GM19193 (cell line): ENCODE data around the gene MORC2.

Source experiments
- POLR2A ChIP-seq: IDR thresholded peaks from 4 replicates; pipeline ENCODE4 v1.6.1; 2011; ENCODE audit not compliant: insufficient read depth, insufficient read length; ENCODE audit errors: extremely low read depth

MORC2 gene

DNA sequence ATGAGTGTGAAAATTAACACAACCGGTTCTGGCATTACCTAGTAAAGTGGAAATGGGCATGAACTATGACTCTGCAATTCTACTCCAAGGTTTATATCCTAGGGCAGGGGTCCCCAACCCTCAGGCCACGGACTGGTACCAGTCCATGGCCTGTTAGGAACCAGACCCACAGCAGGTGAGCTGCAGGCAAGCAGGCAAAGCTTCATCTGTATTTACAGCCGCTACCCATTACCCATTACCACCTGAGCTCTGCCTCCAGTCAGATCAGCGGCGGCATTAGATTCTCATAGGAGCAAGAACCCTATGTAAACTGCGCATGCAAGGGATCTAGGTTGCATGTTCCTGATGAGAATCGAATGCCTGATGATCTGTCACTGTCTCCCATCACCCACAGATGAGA is 49.8 kb downstream of the MORC2 start:
- no peak for TF ChIP-seq POLR2A

DNA sequence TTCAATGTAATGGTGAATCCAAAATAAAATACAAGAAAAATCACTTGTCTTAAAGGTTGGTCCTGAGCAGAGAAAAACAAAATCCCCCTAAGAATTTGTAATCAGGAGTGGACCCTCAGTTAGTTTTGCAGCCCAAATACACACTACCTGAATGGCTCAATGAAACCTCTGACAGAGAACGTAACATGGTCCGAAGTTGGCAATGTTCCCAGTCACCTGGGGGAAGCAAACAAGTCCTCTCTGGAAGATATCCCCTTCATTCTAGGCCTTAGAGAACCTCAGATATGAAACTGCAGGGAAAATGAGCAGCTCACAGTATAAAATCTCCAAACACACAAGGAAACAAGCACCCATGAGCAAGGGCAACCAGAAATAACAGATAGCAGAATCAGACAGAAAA is 58.2 kb downstream of the MORC2 start:
- no peak for TF ChIP-seq POLR2A

DNA sequence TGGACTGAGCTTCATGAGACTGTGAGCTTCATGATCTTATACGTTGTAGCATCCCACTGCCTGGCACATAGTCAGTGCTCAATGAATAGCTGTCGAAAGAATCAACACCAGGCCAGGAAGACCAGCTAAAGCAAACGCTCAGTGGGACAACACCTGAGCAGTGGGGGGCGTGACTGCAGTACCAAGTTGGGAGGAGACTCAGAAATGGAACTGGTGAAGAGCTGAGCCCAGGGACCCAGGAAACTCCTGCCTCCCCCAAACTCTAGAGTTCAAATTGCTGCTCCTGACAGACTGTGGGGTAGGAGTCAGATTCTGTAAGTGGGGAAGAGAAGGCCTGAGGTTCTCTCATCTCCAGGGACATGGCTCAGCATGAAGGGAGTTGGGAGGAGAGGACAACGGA is 59.3 kb downstream of the MORC2 start:
- TF ChIP-seq POLR2A, result no peak

GRCh38 chr22:30908051-30908461 is 60.5 kb downstream of the MORC2 start:
- TF ChIP-seq POLR2A, result no peak

GRCh38 chr22:30906946-30907345 is 61.6 kb downstream of the MORC2 start:
- TF ChIP-seq POLR2A, result no peak

- TF ChIP-seq POLR2A, result no peak
These were observed 62.2 kb downstream of the MORC2 start for GRCh38 chr22:30906411-30906810.

DNA sequence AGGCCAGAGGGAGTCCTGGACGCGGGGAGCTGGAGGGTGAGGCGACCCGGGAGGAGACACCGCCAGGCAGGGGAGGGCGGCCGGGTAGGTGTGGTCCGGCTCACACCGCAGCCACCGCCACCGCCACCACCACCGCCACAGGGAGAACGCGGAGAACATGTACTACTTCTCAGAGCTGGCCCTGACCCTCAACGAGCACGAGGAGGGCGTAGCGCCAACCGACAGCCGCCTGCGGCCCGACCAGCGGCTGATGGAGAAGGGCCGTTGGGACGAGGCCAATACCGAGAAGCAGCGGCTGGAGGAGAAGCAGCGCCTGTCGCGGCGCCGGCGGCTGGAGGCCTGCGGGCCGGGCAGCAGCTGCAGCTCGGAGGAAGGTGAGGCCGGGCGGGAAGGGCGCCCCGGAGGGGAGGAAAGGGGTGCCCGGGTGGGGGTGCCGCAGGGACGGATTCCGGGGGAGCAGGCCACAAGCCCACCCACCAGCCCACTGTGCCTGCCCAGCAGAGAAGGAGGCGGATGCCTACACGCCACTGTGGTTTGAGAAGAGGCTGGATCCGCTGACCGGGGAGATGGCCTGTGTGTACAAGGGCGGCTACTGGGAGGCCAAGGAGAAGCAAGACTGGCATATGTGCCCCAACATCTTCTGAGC is 62.8 kb downstream of the MORC2 start:
- TF ChIP-seq POLR2A, result no peak

DNA sequence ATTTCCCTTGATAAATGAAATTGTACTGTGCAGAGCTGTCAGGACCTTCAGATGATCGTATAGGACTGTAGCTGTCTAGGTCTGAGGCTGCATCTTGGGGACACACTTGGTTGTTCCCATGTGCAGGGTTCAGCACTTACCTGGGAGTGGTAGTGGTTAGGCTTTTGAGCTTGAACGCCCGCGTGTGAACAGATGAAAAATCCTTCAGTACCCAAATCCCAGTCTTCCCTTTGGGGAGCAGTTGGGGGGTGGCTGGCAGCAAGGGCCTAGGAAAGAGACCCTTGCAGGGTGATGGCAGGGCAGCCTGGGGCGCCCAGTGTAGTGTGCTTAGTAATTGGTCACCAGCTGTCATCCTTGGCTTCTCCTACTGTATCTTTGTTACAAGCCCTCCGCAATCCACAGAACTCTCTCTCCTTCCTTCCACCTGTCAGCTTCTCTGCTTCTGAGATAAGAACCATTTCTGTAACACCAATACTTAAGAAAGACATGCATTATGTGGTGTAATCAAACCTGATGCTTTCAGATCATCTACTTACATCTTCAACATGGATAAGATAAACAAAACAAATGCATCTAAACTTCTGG is 64.6 kb downstream of the MORC2 start:
- no peak for TF ChIP-seq POLR2A

GRCh38 chr22:30902496-30903357 is 65.8 kb downstream of the MORC2 start:
- TF ChIP-seq POLR2A, result no peak

DNA sequence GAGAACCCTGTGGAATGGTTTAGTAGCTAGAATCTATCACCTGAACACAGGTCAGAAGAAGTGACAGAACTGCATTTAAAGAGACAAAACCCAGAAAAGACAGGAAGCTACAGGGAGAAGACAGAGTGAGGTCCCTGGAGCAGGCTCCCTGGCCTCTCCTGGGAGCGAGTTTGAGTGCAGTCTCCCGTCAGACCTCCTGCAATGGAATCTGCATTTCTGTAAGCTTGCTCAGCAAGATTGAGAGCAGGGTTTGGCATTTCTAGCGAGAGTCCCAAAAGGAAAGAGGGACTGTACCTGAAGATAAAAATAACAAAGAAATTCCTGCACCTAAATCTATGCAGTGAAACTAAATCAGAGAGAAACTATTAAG is 74.2 kb downstream of the MORC2 start:
- TF ChIP-seq POLR2A, result no peak

DNA sequence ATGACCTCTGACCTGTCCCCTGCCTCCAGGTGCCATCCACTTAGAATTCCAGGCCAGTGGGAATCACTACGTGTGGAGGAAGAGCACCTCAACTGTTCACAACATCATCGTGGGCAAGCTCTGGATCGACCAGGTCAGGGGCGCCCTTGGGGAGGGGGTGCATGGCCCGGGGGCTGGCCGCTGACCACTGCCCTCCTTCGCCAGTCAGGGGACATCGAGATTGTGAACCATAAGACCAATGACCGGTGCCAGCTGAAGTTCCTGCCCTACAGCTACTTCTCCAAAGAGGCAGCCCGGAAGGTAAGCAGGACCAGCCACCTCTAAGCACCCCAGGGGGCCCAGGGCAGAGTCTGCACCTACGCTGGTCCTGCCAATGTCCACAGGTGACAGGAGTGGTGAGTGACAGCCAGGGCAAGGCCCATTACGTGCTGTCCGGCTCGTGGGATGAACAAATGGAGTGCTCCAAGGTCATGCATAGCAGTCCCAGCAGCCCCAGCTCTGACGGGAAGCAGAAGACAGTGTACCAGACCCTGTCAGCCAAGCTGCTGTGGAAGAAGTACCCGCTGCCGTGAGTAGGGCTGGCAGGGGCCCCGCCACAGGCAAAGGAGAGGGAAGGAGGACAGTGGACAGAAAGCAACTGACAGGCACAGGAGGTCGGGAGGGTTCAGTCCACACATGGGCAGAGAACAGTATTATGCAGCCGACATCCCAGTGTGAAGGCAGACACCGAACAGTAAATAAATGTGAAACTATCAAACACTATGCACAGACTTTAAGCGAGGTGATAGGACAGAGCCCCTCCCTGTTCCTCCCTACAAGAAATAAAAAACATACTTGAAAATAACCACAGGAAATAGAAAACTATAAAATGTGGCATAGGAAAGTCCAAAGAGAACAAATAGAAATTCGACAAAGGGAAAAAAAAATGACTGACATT is 74.9 kb downstream of the MORC2 start:
- TF ChIP-seq POLR2A, result no peak

DNA sequence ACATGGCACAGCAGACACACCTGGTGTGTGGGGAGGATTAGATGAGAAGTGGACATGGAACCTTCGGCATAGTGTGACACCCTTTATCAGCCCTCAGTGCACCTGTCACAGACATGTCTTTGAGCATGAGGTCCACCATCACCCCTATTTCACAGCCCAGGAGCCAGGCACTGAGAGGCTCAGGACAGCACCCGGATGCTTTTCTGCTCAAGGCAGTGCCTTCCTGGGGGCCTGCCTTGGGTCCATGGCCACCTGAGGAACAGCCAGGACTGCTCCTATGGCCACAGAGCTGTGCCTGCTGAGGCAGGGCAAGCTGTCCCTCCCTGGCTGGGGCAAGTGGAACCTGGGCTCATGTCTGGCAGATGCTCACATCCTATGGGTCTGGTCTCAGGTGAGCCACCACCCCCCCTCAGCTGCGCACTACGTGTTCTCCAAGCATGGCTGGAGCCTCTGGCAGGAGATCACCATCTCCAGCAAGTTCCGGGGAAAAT is 75.8 kb downstream of the MORC2 start:
- TF ChIP-seq POLR2A, result no peak

GRCh38 chr22:30892286-30892685 is 76.3 kb downstream of the MORC2 start:
- no peak for TF ChIP-seq POLR2A

DNA sequence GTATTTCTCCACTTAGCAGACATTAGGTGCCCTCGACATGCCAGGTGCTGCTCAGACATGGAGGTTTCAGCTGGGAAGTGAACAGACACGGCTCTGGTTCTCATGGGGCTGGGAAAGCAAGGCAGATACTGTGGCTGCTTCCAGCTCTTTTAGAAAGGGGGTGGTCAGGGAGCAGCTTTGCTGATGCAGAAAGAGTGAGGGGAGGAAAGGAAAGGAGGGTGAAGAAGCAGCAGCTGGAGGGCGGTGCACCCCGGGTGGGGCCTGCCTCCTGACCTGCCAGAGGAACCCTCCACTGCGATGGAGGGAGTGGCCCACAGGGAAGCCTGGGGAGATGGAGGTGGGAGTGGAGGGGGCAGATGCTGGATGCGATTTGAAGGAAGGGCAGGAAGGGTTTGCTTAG is 76.8 kb downstream of the MORC2 start:
- no peak for TF ChIP-seq POLR2A

- no peak for TF ChIP-seq POLR2A
These were observed 77.2 kb downstream of the MORC2 start for GRCh38 chr22:30891443-30891755.
